ENCODE results near the gene TRAF7. TPM values are rescaled to one million over a fixed set of nuclear protein-coding genes. Genes with fewer than 3 reads are reported as not detected.

TRAF7 gene
- total and polyA plus RNA-seq, 2 of the 8 experiments (the other 6 are each of a cell fraction or from before 2014, with no cell fraction given): 96.8 to 148 TPM

GRCh38 chr16:2171601-2172178, 16.1 kb downstream of the TRAF7 start:
- Histone ChIP-seq H3K79me1 (ENCODE audit: low read depth, low read length) (peaks cover 5% of the 10 kb centered on the region; the same call in 1 of the 2 replicates), H3K36me3 (ENCODE audit: control insufficient read depth in 2 of 4, insufficient read depth in 4 of 4, low read length in 3 of 4) (peaks cover 24 to 63% (median 44%) of the 10 kb centered on the region in 4 experiments), H4K5ac (ENCODE audit: insufficient read length, low read depth, low read length) (no peak overlapping the region), H4K20me1 (replicated peaks in 1 of 2; ENCODE audit: control insufficient read depth in 1 of 2, insufficient read depth in 2 of 2, low read length in 2 of 2) (peaks cover 2 to 28% of the 10 kb centered on the region in 2 experiments), H3K56ac (replicated peaks; ENCODE audit: insufficient read length, low read depth, low read length) (no peak overlapping the region), H2BK120ac (replicated peaks; ENCODE audit: low read depth, low read length) (no peak overlapping the region), H3K4me2 (ENCODE audit: insufficient read depth in 1 of 2, low read depth in 2 of 2, low read length in 2 of 2) (no peak overlapping the region), H2BK5ac (ENCODE audit: low read depth, low read length) (no peak overlapping the region), H2BK15ac (ENCODE audit: low read length) (no peak overlapping the region), H4K8ac (ENCODE audit: extremely low read depth, insufficient read depth, low read length) (no peak overlapping the region), H2AFZ (ENCODE audit: low read length) (no peak overlapping the region), H3K23ac (ENCODE audit: insufficient read length) (no peak overlapping the region), H3K23me2 (ENCODE audit: low read depth, low read length) (no peaks in the 10 kb centered on the region), H3K9me3 (ENCODE audit: insufficient read depth in 2 of 2, low read depth in 1 of 2, low read length in 1 of 2) (no peaks in the 10 kb centered on the region), H2BK20ac (ENCODE audit: low read length) (no peak overlapping the region), H3K14ac (ENCODE audit: insufficient read length) (no peak overlapping the region), H3K27me3 (replicated peaks in 1 of 4; ENCODE audit: control insufficient read depth in 3 of 4, extremely low read depth in 1 of 4, insufficient read depth in 3 of 4, low read length in 3 of 4) (no peaks in the 10 kb centered on the region), H3K4me3 (ENCODE audit: extremely low read depth in 1 of 4, insufficient read depth in 2 of 4, low read depth in 3 of 4, low read length in 4 of 4) (no peak overlapping the region), H3K4ac (replicated peaks; ENCODE audit: insufficient read length, low read depth, low read length) (no peak overlapping the region), H3K9ac (replicated peaks in 1 of 4; ENCODE audit: extremely low read depth in 1 of 4, low read depth in 3 of 4, low read length in 3 of 4) (no peak overlapping the region), H2BK12ac (ENCODE audit: low read depth, low read length) (no peak overlapping the region), H3K4me1 (replicated peaks in 1 of 4; ENCODE audit: control insufficient read depth in 3 of 4, insufficient read depth in 4 of 4, low read length in 3 of 4) (no peaks in the 10 kb centered on the region; a peak in 1 of 7 replicates), H2AK5ac (ENCODE audit: low read depth, low read length) (no peak overlapping the region), H4K91ac (replicated peaks; ENCODE audit: insufficient read length, low read length) (no peak overlapping the region), H3K79me2 (ENCODE audit: control insufficient read depth in 1 of 2, insufficient read depth in 2 of 2, low read length in 2 of 2) (no peaks in the 10 kb centered on the region; a peak in 1 of 4 replicates), H3K27ac (ENCODE audit: low read depth, low read length) (no peak overlapping the region), H3K18ac (ENCODE audit: extremely low read depth, low read length) (no peak overlapping the region)
- ChIA-PET CTCF (ENCODE audit: partially characterized antibody) (no interaction called here), POLR2A (ENCODE audit: partially characterized antibody) (interaction anchor here (0.9 to 13.5 kb wide), 7 partner anchors 9 to 144 kb away, joined by 3 to 312 read pairs (median 5); partner anchors contain the start of gene TRAF7)
- FAIRE-seq: no peak
- no peak for DNase-seq (ENCODE audit: low read depth in 1 of 2, low spot score in 2 of 2)
- 91% methylated on average over 25 of the region's 28 CpGs; no CpG with 5 or more reads in 1 of the 2 experiments for WGBS, 2 experiments (ENCODE audit: extremely low coverage in 1 of 2, insufficient coverage in 1 of 2, insufficient read length in 1 of 2, insufficient replicate concordance in 2 of 2, low coverage in 1 of 2, low lambda C conversion rate in 2 of 2, missing lambda C conversion rate in 1 of 2)
